K562 (cell line): ENCODE measurements around the gene CNPY4. TPM values are rescaled to one million over a fixed set of nuclear protein-coding genes. Genes with fewer than 3 reads are reported as not detected.

Source experiments
- ATF7 ChIP-seq: fragments of 450-650 bp; IDR thresholded peaks from 2 replicates; pipeline ENCODE4 v1.7.1; 2014; ENCODE audit warnings: mild to moderate bottlenecking, moderate library complexity
- BMI1 ChIP-seq: fragments of 150-350 bp; IDR thresholded peaks from 2 replicates; pipeline ENCODE4 v1.6.1; 2014; ENCODE audit warnings: low read length
- BRD4 ChIP-seq: fragments of 200-600 bp; sonication (generic); IDR thresholded peaks from 2 replicates; pipeline ENCODE4 v1.6.1; 2017; ENCODE audit warnings: inconsistent platforms
- CBFA2T2 ChIP-seq: fragments of 450-650 bp; conservative IDR thresholded peaks from 2 replicates; pipeline ENCODE4 v1.6.1; 2017; ENCODE audit warnings: mild to moderate bottlenecking
- CBX2 ChIP-seq: fragments of 200-600 bp; sonication (generic); IDR thresholded peaks from one replicate; pipeline ENCODE4 v1.6.1; 2012; ENCODE audit warnings: mild to moderate bottlenecking, low read length, inconsistent platforms; ENCODE audit not compliant: insufficient read depth, poor library complexity, severe bottlenecking
- CHD4 ChIP-seq: fragments of 200-600 bp; sonication (generic); IDR thresholded peaks from 3 replicates; pipeline ENCODE4 v1.6.1; 2012; ENCODE audit warnings: low read depth, mild to moderate bottlenecking, mixed read lengths, low read length, inconsistent platforms; ENCODE audit not compliant: insufficient read depth, insufficient replicate concordance, poor library complexity, severe bottlenecking
- CREM ChIP-seq: IDR thresholded peaks from 2 replicates; pipeline ENCODE4 v1.6.1; 2014; ENCODE audit warnings: antibody characterized with exemption, low read depth
- DDX20 ChIP-seq: fragments of 450-650 bp; IDR thresholded peaks from 2 replicates; pipeline ENCODE4 v1.6.1; 2016; ENCODE audit warnings: missing genetic modification characterization, low read depth, mild to moderate bottlenecking, missing compliant biosample characterization, moderate library complexity
- EP300 ChIP-seq: IDR thresholded peaks from 2 replicates; pipeline ENCODE4 v1.6.1; 2012; ENCODE audit warnings: low read length, improper control_type of control experiment
- FOS ChIP-seq: IDR thresholded peaks from 3 replicates; pipeline ENCODE4 v1.6.1; 2011; ENCODE audit not compliant: insufficient read length; ENCODE audit errors: extremely low read depth
- FOXK2 ChIP-seq, 2 experiments: fragments of 450-650 bp; IDR thresholded peaks in 1 of 2; conservative IDR thresholded peaks in 1 of 2; 2 replicates each; pipeline ENCODE4 v1.6.1; 2016; ENCODE audit warnings: low read depth in 2 of 2, mild to moderate bottlenecking in 1 of 2
- FOXP1 ChIP-seq: sonication (generic); formaldehyde crosslinking; IDR thresholded peaks from 2 replicates; pipeline ENCODE4 v1.8.0; 2022; ENCODE audit warnings: mild to moderate bottlenecking, missing genetic modification reagents
- HNRNPK ChIP-seq: fragments of 200-400 bp; formaldehyde crosslinking; IDR thresholded peaks from one replicate; pipeline ENCODE4 v1.6.1; 2018; ENCODE audit warnings: mild to moderate bottlenecking, low read depth, low read length; ENCODE audit not compliant: poor library complexity, severe bottlenecking
- MEF2D ChIP-seq: conservative IDR thresholded peaks from 2 replicates; pipeline ENCODE4 v1.6.1; 2016; ENCODE audit warnings: low read depth, missing genetic modification characterization, missing compliant biosample characterization
- NR2F6 ChIP-seq: fragments of 450-650 bp; formaldehyde crosslinking; IDR thresholded peaks from 2 replicates; pipeline ENCODE4 v1.4.0; 2020; ENCODE audit warnings: mild to moderate bottlenecking
- POLR2A ChIP-seq: fragments of 450-650 bp; conservative IDR thresholded peaks from 2 replicates; pipeline ENCODE4 v1.6.1; 2016
- POLR2AphosphoS2 ChIP-seq: IDR thresholded peaks from 2 replicates; pipeline ENCODE4 v1.6.1; 2012; ENCODE audit warnings: low read length, improper control_type of control experiment
- RBBP5 ChIP-seq: fragments of 200-600 bp; sonication (generic); IDR thresholded peaks from 2 replicates; pipeline ENCODE4 v1.6.1; 2012; ENCODE audit warnings: borderline replicate concordance, mild to moderate bottlenecking, low read length, control low read depth, inconsistent platforms; ENCODE audit not compliant: insufficient read depth, poor library complexity, severe bottlenecking
- SMC3 ChIP-seq: conservative IDR thresholded peaks from 2 replicates; pipeline ENCODE4 v1.6.1; 2011; ENCODE audit warnings: low read depth, low read length, improper control_type of control experiment; ENCODE audit not compliant: insufficient read depth
- SPI1 ChIP-seq: IDR thresholded peaks from 2 replicates; pipeline ENCODE4 v1.6.1; 2011; ENCODE audit warnings: low read depth, low read length, control low read depth, borderline replicate concordance
- TBL1XR1 ChIP-seq, 2 experiments: IDR thresholded peaks; 2 replicates each; pipeline ENCODE4 v1.6.1; 2012; ENCODE audit warnings: improper control_type of control experiment in 2 of 2, low read length in 2 of 2, mild to moderate bottlenecking in 1 of 2
- XRCC3 ChIP-seq: fragments of 450-650 bp; IDR thresholded peaks from 2 replicates; pipeline ENCODE4 v1.6.1; 2017; ENCODE audit warnings: mild to moderate bottlenecking, moderate library complexity
- ZBTB33 ChIP-seq: sonication (generic); formaldehyde crosslinking; IDR thresholded peaks from 2 replicates; pipeline ENCODE4 v1.8.1; 2023; ENCODE audit warnings: mild to moderate bottlenecking, missing genetic modification reagents
- ZFP91 ChIP-seq: sonication (generic); formaldehyde crosslinking; IDR thresholded peaks from 2 replicates; pipeline ENCODE4 v1.8.0; 2022; ENCODE audit warnings: mild to moderate bottlenecking, missing genetic modification reagents
- ZNF146 ChIP-seq: IDR thresholded peaks from one replicate; pipeline ENCODE4 v1.6.1; 2018; ENCODE audit warnings: missing compliant biosample characterization; ENCODE audit not compliant: unreplicated experiment
- ZNF212 ChIP-seq: fragments of 450-650 bp; formaldehyde crosslinking; IDR thresholded peaks from 2 replicates; pipeline ENCODE4 v1.4.0; 2020; ENCODE audit warnings: mild to moderate bottlenecking
- polyA plus RNA-seq, 8 experiments: library from polyadenylated mRNA; depleted of rRNA in 4 of 8; stranded (reverse) in 5 of 8; unstranded in 3 of 8; fragments of >200 nt; fragmentation: Nextera tagmentation in 2 of 8; fragmentation: Illumina TruSeq in 1 of 8; extraction: Ambion mirVana in 2 of 8; extraction: Trizol in 1 of 8; gene quantifications; 2 replicates each; pipeline versions ENCODE4 v1.2.1 to v1.2.3, GENCODE V29; 2011 to 2014; ENCODE audit warnings: inconsistent platforms in 1 of 8, missing spikeins in 1 of 8
- total RNA-seq, 7 experiments: library from RNA; depleted of rRNA in 6 of 7; stranded (reverse); fragments of >200 nt in 6 of 7; fragmentation: Illumina TruSeq in 2 of 7; extraction: Trizol in 2 of 7; gene quantifications; 2 replicates each; pipeline versions ENCODE4 v1.2.1 to v1.2.3, GENCODE V29; 2011 to 2021; ENCODE audit warnings: low replicate concordance in 1 of 7

The CNPY4 gene
- total and polyA plus RNA-seq, 9 of the 15 experiments (the other 6 are each of a cell fraction or from before 2014, with no cell fraction given): 1.9 to 11.2 (median 7.0) TPM

GRCh38 chr7:100158229-100159098 is 39.0 kb downstream of the CNPY4 start, which contains the start of gene TRAPPC14 (continued):
- peak; percentile 73 for TF ChIP-seq CHD4
- TF ChIP-seq RBBP5: peak; percentile 94
- no peak for TF ChIP-seq DDX20
- TF ChIP-seq MEF2D (tag): no peak
- no peak for TF ChIP-seq ZNF146 (CRISPR knock-in tag)
- TF ChIP-seq TBL1XR1 (IDR thresholded peaks at IDR 0.05; ENCODE audit: low read length in 2 of 2): no peak; a peak in 1 of 4 replicates
- TF ChIP-seq FOXK2 (conservative IDR thresholded peaks at IDR 0.05 in 1 of 2, IDR thresholded peaks at IDR 0.05 in 1 of 2; ENCODE audit: low read depth in 2 of 2): peak in 1 of 2 experiments; percentile 43; a peak in 3 of 4 replicates
- TF ChIP-seq POLR2AphosphoS2: no peak
- no peak for TF ChIP-seq BMI1
- no peak for TF ChIP-seq BRD4
- TF ChIP-seq CBFA2T2: no peak
- peak; percentile 73; the same call in 1 of the 2 replicates for TF ChIP-seq NR2F6 (CRISPR knock-in tag)
- TF ChIP-seq CREM: peak; percentile 66
- TF ChIP-seq SMC3: no peak
- TF ChIP-seq ATF7: peak; percentile 72
- TF ChIP-seq ZNF212 (CRISPR knock-in tag): no peak
- TF ChIP-seq CBX2: no peak
- TF ChIP-seq FOS: no peak
- TF ChIP-seq ZBTB33 (CRISPR knock-in tag): peak; percentile 12; the same call in 1 of the 2 replicates
- peak; percentile 90 for TF ChIP-seq POLR2A
- no peak for TF ChIP-seq XRCC3
- peak; percentile 56 for TF ChIP-seq HNRNPK
- TF ChIP-seq EP300: peak; percentile 55; the same call in 1 of the 2 replicates
- no peak; the same call in none of the 2 replicates for TF ChIP-seq FOXP1 (CRISPR knock-in tag)
- no peak for TF ChIP-seq ZFP91 (CRISPR knock-in tag)
- peak; percentile 95 for TF ChIP-seq SPI1
